IMR-90 (cell line): Measurements from ENCODE around the gene KCNMA1. TPM values are rescaled to one million over a fixed set of nuclear protein-coding genes. Genes with fewer than 3 reads are reported as not detected.
A peak's percentile ranks its signal among the peaks of the same experiment; 100 is the strongest.

Source experiments
- ATAC-seq: fragments of 200-7000 bp; cut with Tn5 transposase; 2 replicates; pipeline ENCODE4 v1.9.1; 2020; ENCODE audit warnings: low read depth, mild to moderate bottlenecking, moderate library complexity
- BruUV-seq: library from RNA; stranded (reverse); fragments of 400-500 nt; replicated peaks from 2 replicates; lab custom pipeline; 2021; lab: Mats Ljungman, UMichigan
- CTCF ChIA-PET: fragments of 300-600 bp; formaldehyde crosslinking; extraction: SDS; loops from one replicate; lab custom pipeline; 2021; ENCODE audit warnings: antibody characterized with exemption; lab: Yijun Ruan, JAX
- POLR2A ChIA-PET: fragments of 300-600 bp; sonication (Branson Sonifier 250); formaldehyde crosslinking; loops from one replicate; lab custom pipeline; 2022; ENCODE audit warnings: antibody characterized with exemption; ENCODE audit not compliant: unreplicated experiment; lab: Charles Lee
- DNase-seq: peaks from one replicate; pipeline ENCODE4 v3.0.0; 2013
- H2AFZ ChIP-seq: replicated peaks from 2 replicates; pipeline ENCODE3; 2013; ENCODE audit warnings: low read length, mild to moderate bottlenecking; ENCODE audit not compliant: poor library complexity
- H2AK5ac ChIP-seq: 2 replicates; pipeline ENCODE4 v1.6.1; 2013; ENCODE audit warnings: low read depth, low read length, inconsistent platforms
- H2AK9ac ChIP-seq: replicated peaks from 2 replicates; pipeline ENCODE3; 2013; ENCODE audit warnings: mild to moderate bottlenecking, low read depth, low read length, moderate library complexity; ENCODE audit not compliant: poor library complexity
- H2BK120ac ChIP-seq: 2 replicates; pipeline ENCODE4 v1.6.1; 2013; ENCODE audit warnings: low read depth, low read length, inconsistent platforms
- H2BK15ac ChIP-seq: 3 replicates; pipeline ENCODE4 v1.6.1; 2013; ENCODE audit warnings: low read depth, low read length, inconsistent platforms
- H2BK20ac ChIP-seq: 2 replicates; pipeline ENCODE4 v1.6.1; 2013; ENCODE audit warnings: low read depth, mild to moderate bottlenecking, inconsistent platforms, low read length, moderate library complexity
- H2BK5ac ChIP-seq: 2 replicates; pipeline ENCODE4 v1.6.1; 2013; ENCODE audit warnings: mild to moderate bottlenecking, low read depth, low read length, inconsistent platforms; ENCODE audit not compliant: poor library complexity, severe bottlenecking
- H3K14ac ChIP-seq: replicated peaks from 2 replicates; pipeline ENCODE4 v1.6.1; 2013; ENCODE audit warnings: low read depth, low read length, inconsistent platforms
- H3K18ac ChIP-seq: 2 replicates; pipeline ENCODE4 v1.6.1; 2013; ENCODE audit warnings: low read depth, low read length, control low read depth
- H3K23ac ChIP-seq: 2 replicates; pipeline ENCODE4 v1.6.1; 2013; ENCODE audit warnings: low read depth, low read length, inconsistent platforms
- H3K27ac ChIP-seq: 2 replicates; pipeline ENCODE4 v1.5.1; 2013; ENCODE audit warnings: mild to moderate bottlenecking, control low read depth, low read length; ENCODE audit not compliant: insufficient read depth
- H3K27me3 ChIP-seq: 2 replicates; pipeline ENCODE4 v1.6.1; 2013; ENCODE audit warnings: low read length; ENCODE audit not compliant: control insufficient read depth, insufficient read depth
- H3K36me3 ChIP-seq: 2 replicates; pipeline ENCODE4 v1.6.1; 2013; ENCODE audit warnings: low read length, mixed read lengths; ENCODE audit not compliant: control insufficient read depth, insufficient read depth
- H3K4ac ChIP-seq: 2 replicates; pipeline ENCODE4 v1.6.1; 2013; ENCODE audit warnings: low read depth, low read length, inconsistent platforms
- H3K4me1 ChIP-seq: 2 replicates; pipeline ENCODE4 v1.6.1; 2013; ENCODE audit warnings: low read length, mixed read lengths; ENCODE audit not compliant: control insufficient read depth, insufficient read depth
- H3K4me2 ChIP-seq: 2 replicates; pipeline ENCODE4 v1.6.1; 2013; ENCODE audit warnings: low read depth, mild to moderate bottlenecking, control low read depth, low read length, moderate library complexity
- H3K4me3 ChIP-seq: 2 replicates; pipeline ENCODE4 v1.5.1; 2013; ENCODE audit warnings: low read depth, mild to moderate bottlenecking, control low read depth, low read length, moderate library complexity; ENCODE audit not compliant: insufficient read depth
- H3K56ac ChIP-seq: 2 replicates; pipeline ENCODE4 v1.6.1; 2013; ENCODE audit warnings: low read length, inconsistent platforms; ENCODE audit not compliant: insufficient read depth; ENCODE audit errors: extremely low read depth
- H3K79me1 ChIP-seq, 2 experiments: 2 replicates each; pipeline ENCODE4 v1.6.1; 2013; ENCODE audit warnings: low read length in 2 of 2, inconsistent platforms in 1 of 2, low read depth in 1 of 2
- H3K9ac ChIP-seq: 2 replicates; pipeline ENCODE4 v1.6.1; 2013; ENCODE audit warnings: low read depth, low read length, control low read depth
- H3K9me1 ChIP-seq: 2 replicates; pipeline ENCODE4 v1.6.1; 2013; ENCODE audit warnings: low read length, inconsistent platforms; ENCODE audit not compliant: insufficient read depth
- H3K9me3 ChIP-seq: 2 replicates; pipeline ENCODE4 v1.6.1; 2013; ENCODE audit warnings: low read length; ENCODE audit not compliant: control insufficient read depth, insufficient read depth
- H4K20me1 ChIP-seq: 2 replicates; pipeline ENCODE4 v1.6.1; 2013; ENCODE audit warnings: low read length, inconsistent platforms; ENCODE audit not compliant: insufficient read depth
- H4K5ac ChIP-seq: 2 replicates; pipeline ENCODE4 v1.6.1; 2013; ENCODE audit warnings: mild to moderate bottlenecking, low read depth, low read length, control low read depth
- H4K8ac ChIP-seq, 2 experiments: 2 replicates each; pipeline ENCODE4 v1.6.1; 2013; ENCODE audit warnings: low read depth in 2 of 2, low read length in 2 of 2, control low read depth in 1 of 2, inconsistent platforms in 1 of 2
- H4K91ac ChIP-seq: 2 replicates; pipeline ENCODE4 v1.6.1; 2013; ENCODE audit warnings: low read depth, low read length, inconsistent platforms; ENCODE audit not compliant: insufficient read depth
- BHLHE40 ChIP-seq: fragments of 150-350 bp; IDR thresholded peaks from 2 replicates; pipeline ENCODE4 v1.6.1; 2016; ENCODE audit warnings: mild to moderate bottlenecking, low read depth, low read length
- CEBPB ChIP-seq: IDR thresholded peaks from 2 replicates; pipeline ENCODE4 v1.6.1; 2012; ENCODE audit warnings: low read depth, low read length, improper control_type of control experiment
- CHD1 ChIP-seq: IDR thresholded peaks from 2 replicates; pipeline ENCODE4 v1.6.1; 2012; ENCODE audit warnings: low read depth, low read length, improper control_type of control experiment
- FOS ChIP-seq: fragments of 150-350 bp; IDR thresholded peaks from 2 replicates; pipeline ENCODE4 v1.6.1; 2016; ENCODE audit warnings: low read depth, low read length
- MAFK ChIP-seq: IDR thresholded peaks from 2 replicates; pipeline ENCODE4 v1.6.1; 2012; ENCODE audit warnings: low read depth, low read length, improper control_type of control experiment
- MAZ ChIP-seq: IDR thresholded peaks from 2 replicates; pipeline ENCODE4 v1.6.1; 2012; ENCODE audit warnings: low read depth, mild to moderate bottlenecking, low read length, improper control_type of control experiment, moderate library complexity, borderline replicate concordance
- MXI1 ChIP-seq: IDR thresholded peaks from 2 replicates; pipeline ENCODE4 v1.6.1; 2012; ENCODE audit warnings: low read depth, mild to moderate bottlenecking, low read length, moderate library complexity, borderline replicate concordance
- NFE2L2 ChIP-seq: fragments of 150-350 bp; IDR thresholded peaks from 2 replicates; pipeline ENCODE4 v1.6.1; 2016; ENCODE audit warnings: low read depth, mild to moderate bottlenecking, low read length
- POLR2A ChIP-seq: IDR thresholded peaks from 2 replicates; pipeline ENCODE4 v1.6.1; 2012; ENCODE audit warnings: mild to moderate bottlenecking, low read depth, low read length
- RAD21 ChIP-seq: IDR thresholded peaks from 2 replicates; pipeline ENCODE4 v1.6.1; 2012; ENCODE audit warnings: low read length, improper control_type of control experiment
- RCOR1 ChIP-seq: IDR thresholded peaks from 2 replicates; pipeline ENCODE4 v1.6.1; 2012; ENCODE audit warnings: mild to moderate bottlenecking, low read length, improper control_type of control experiment; ENCODE audit not compliant: insufficient replicate concordance
- RFX5 ChIP-seq: IDR thresholded peaks from 2 replicates; pipeline ENCODE4 v1.8.0; 2012; ENCODE audit warnings: low read depth, mild to moderate bottlenecking, low read length, moderate library complexity
- SMC3 ChIP-seq: fragments of 150-350 bp; IDR thresholded peaks from 2 replicates; pipeline ENCODE4 v1.6.1; 2016; ENCODE audit warnings: low read depth, mild to moderate bottlenecking, antibody characterized with exemption, low read length, moderate library complexity
- WGBS, 2 experiments: methylation state at CpG; one replicate each; pipeline versions ENCODE4 v1.1.5 to v1.1.7; 2013; ENCODE audit warnings: missing lambda C conversion rate in 2 of 2; ENCODE audit not compliant: insufficient read length in 1 of 2; ENCODE audit errors: extremely low coverage in 2 of 2; 5-methylcytosine and 5-hydroxymethylcytosine counted together
- dilution Hi-C: fragments of 300-500 bp; cut with HindIII; formaldehyde crosslinking; loops from one replicate; pipeline ENCODE4 v1.14.3; 2018; ENCODE audit warnings: low sequenced_read_pairs; ENCODE audit not compliant: unreplicated experiment
- in situ Hi-C: fragments of 300-500 bp; cut with MboI; formaldehyde crosslinking; loops from 3 replicates; pipeline ENCODE4 v1.14.3; 2019; ENCODE audit warnings: low sequenced_read_pairs, inconsistent platforms, mixed read lengths
- intact Hi-C: fragments of 100-400 bp; cut with micrococcal nuclease; formaldehyde crosslinking; loops from 2 replicates; pipeline ENCODE4 v1.10.0; 2022
- polyA plus RNA-seq, 3 experiments: library from polyadenylated mRNA; depleted of rRNA; stranded (reverse); fragments of >200 nt; gene quantifications; 2 replicates each; pipeline ENCODE4 v1.2.3, GENCODE V29; 2012; ENCODE audit warnings: low replicate concordance in 1 of 3
- total RNA-seq: library from RNA; depleted of rRNA; stranded (reverse); fragments of >200 nt; gene quantifications from 2 replicates; pipeline ENCODE4 v1.2.3, GENCODE V29; 2012
- TF ChIP-seq, protein P1 (sequence below): fragments of 150-350 bp; IDR thresholded peaks from 2 replicates; pipeline ENCODE4 v1.6.1; 2017; ENCODE audit warnings: mild to moderate bottlenecking, antibody characterized with exemption, low read length, low read depth
- TF ChIP-seq, protein P2 (sequence below): conservative IDR thresholded peaks from 2 replicates; pipeline ENCODE4 v1.5.1; 2012; ENCODE audit warnings: mild to moderate bottlenecking, low read depth, low read length, improper control_type of control experiment
- TF ChIP-seq, protein P3 (sequence below): fragments of 150-350 bp; IDR thresholded peaks from 2 replicates; pipeline ENCODE4 v1.6.1; 2016; ENCODE audit warnings: low read depth, mild to moderate bottlenecking, low read length, moderate library complexity, borderline replicate concordance

Gene KCNMA1
- total and polyA plus RNA-seq, 2 of the 4 experiments (the other 2 are of a cell fraction), result 25.6 to 29.6 TPM

DNA sequence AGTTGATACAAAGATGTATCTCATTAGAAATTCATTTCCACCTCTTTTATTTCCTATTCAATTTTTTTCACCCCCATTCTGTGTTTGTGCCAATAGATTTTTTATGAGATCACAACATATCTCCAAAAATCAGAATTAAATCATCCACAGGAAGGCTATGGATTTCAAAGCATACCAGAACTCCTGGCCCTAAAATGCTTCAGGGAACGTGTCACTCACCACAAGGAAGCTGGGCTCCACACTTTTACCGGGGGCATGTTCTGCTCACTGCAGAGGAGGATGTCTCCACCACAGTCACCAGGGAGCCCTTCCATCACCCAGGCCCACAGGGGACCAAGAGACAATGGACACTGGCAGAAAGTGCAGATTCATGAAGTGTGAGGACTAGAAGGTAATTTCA lies 456.8 kb downstream of the KCNMA1 start:
- Histone ChIP-seq H2BK5ac (no peak overlapping the region), H3K27ac (no peak overlapping the region), H3K9ac (no peak overlapping the region), H4K5ac (peak overlapping the region; percentile 5; the same call in 1 of the 2 replicates), H2AK5ac (peak overlapping the region; percentile 51; the same call in 1 of the 2 replicates), H2BK15ac (0 out of 3 replicates have a peak overlapping the region, but pooled peaks have one; percentile 12), H3K27me3 (no peaks in the 10 kb centered on the region), H2BK20ac (no peak overlapping the region), H3K4me3 (no peak overlapping the region), H3K4ac (peak overlapping the region; percentile 61), H3K4me2 (no peak overlapping the region), H4K20me1 (no peaks in the 10 kb centered on the region), H3K79me1 (0 out of 4 replicates have a peak, but pooled peaks cover 0 to 6% of the 10 kb centered on the region in 2 experiments), H3K23ac (peak overlapping the region; percentile 44; the same call in 1 of the 2 replicates), H3K36me3 (no peaks in the 10 kb centered on the region), H3K9me1 (peaks cover 12% of the 10 kb centered on the region; the same call in 1 of the 2 replicates), H4K8ac (peak overlapping the region in 1 of 2 experiments; percentile 42; a peak in 1 of 4 replicates), H3K14ac (0 out of 2 replicates have a peak overlapping the region, but pooled peaks have one; percentile 72), H2AFZ (no peak overlapping the region), H3K18ac (peak overlapping the region; percentile 30; the same call in 1 of the 2 replicates), H3K56ac (no peak overlapping the region), H2BK120ac (peak overlapping the region; percentile 45), H4K91ac (peak overlapping the region; percentile 7; the same call in 1 of the 2 replicates), H3K9me3 (no peaks in the 10 kb centered on the region), H2AK9ac (no peak overlapping the region), H3K4me1 (peaks cover 8% of the 10 kb centered on the region)
- ChIA-PET POLR2A (no interaction called here), CTCF (no interaction called here)
- WGBS, 2 experiments, result no CpG with 5 or more reads among the region's 2 CpGs
- dilution Hi-C loops (no loop called here), intact Hi-C loops (no loop called here), in situ Hi-C loops (no loop called here)
- peak; percentile 58 for DNase-seq
- TF ChIP-seq BHLHE40 (no peak), POLR2A (no peak), NFE2L2 (no peak), CEBPB (no peak), MAZ (no peak), FOS (no peak), RCOR1 (no peak), MXI1 (no peak), SMC3 (no peak), MAFK (no peak), CHD1 (no peak), RFX5 (no peak), RAD21 (no peak)
- TF ChIP-seq, protein P1, sequence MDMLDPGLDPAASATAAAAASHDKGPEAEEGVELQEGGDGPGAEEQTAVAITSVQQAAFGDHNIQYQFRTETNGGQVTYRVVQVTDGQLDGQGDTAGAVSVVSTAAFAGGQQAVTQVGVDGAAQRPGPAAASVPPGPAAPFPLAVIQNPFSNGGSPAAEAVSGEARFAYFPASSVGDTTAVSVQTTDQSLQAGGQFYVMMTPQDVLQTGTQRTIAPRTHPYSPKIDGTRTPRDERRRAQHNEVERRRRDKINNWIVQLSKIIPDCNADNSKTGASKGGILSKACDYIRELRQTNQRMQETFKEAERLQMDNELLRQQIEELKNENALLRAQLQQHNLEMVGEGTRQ, result no peak
- TF ChIP-seq, protein P2, sequence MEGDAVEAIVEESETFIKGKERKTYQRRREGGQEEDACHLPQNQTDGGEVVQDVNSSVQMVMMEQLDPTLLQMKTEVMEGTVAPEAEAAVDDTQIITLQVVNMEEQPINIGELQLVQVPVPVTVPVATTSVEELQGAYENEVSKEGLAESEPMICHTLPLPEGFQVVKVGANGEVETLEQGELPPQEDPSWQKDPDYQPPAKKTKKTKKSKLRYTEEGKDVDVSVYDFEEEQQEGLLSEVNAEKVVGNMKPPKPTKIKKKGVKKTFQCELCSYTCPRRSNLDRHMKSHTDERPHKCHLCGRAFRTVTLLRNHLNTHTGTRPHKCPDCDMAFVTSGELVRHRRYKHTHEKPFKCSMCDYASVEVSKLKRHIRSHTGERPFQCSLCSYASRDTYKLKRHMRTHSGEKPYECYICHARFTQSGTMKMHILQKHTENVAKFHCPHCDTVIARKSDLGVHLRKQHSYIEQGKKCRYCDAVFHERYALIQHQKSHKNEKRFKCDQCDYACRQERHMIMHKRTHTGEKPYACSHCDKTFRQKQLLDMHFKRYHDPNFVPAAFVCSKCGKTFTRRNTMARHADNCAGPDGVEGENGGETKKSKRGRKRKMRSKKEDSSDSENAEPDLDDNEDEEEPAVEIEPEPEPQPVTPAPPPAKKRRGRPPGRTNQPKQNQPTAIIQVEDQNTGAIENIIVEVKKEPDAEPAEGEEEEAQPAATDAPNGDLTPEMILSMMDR, result no peak
- TF ChIP-seq, protein P3, sequence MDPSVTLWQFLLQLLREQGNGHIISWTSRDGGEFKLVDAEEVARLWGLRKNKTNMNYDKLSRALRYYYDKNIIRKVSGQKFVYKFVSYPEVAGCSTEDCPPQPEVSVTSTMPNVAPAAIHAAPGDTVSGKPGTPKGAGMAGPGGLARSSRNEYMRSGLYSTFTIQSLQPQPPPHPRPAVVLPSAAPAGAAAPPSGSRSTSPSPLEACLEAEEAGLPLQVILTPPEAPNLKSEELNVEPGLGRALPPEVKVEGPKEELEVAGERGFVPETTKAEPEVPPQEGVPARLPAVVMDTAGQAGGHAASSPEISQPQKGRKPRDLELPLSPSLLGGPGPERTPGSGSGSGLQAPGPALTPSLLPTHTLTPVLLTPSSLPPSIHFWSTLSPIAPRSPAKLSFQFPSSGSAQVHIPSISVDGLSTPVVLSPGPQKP, result no peak
- no peak for ATAC-seq
- no TSS peak for BruUV-seq
